GM15510 (cell line): ENCODE measurements around the gene VPS8.

ENCODE experiments used
- POLR2A ChIP-seq: IDR thresholded peaks from 3 replicates; pipeline ENCODE4 v1.6.1; 2011; ENCODE audit warnings: borderline replicate concordance; ENCODE audit not compliant: insufficient read length; ENCODE audit errors: extremely low read depth

Gene VPS8

GRCh38 chr3:185056908-185057307 lies 244.9 kb downstream of the VPS8 start:
- TF ChIP-seq POLR2A = no peak

- no peak for TF ChIP-seq POLR2A
Observed at GRCh38 chr3:185057829-185058228, 245.9 kb downstream of the VPS8 start.

- TF ChIP-seq POLR2A = no peak
Observed at GRCh38 chr3:185058796-185059195, 246.8 kb downstream of the VPS8 start.

- TF ChIP-seq POLR2A = no peak
Observed at GRCh38 chr3:185059766-185060165, 247.8 kb downstream of the VPS8 start.

- TF ChIP-seq POLR2A = no peak
Observed at GRCh38 chr3:185060655-185061054, 248.7 kb downstream of the VPS8 start.

- no peak for TF ChIP-seq POLR2A
Observed at GRCh38 chr3:185062191-185062590, 250.2 kb downstream of the VPS8 start.

GRCh38 chr3:185063431-185063830 lies 251.5 kb downstream of the VPS8 start:
- TF ChIP-seq POLR2A = no peak

GRCh38 chr3:185065059-185065458 lies 253.1 kb downstream of the VPS8 start:
- no peak for TF ChIP-seq POLR2A

- no peak for TF ChIP-seq POLR2A
Observed at GRCh38 chr3:185066251-185066650, 254.3 kb downstream of the VPS8 start.

GRCh38 chr3:185067173-185067572 lies 255.2 kb downstream of the VPS8 start:
- TF ChIP-seq POLR2A = no peak

GRCh38 chr3:185069037-185070030 lies 257.4 kb downstream of the VPS8 start:
- no peak for TF ChIP-seq POLR2A

- no peak for TF ChIP-seq POLR2A
Observed at GRCh38 chr3:185070491-185071286, 258.7 kb downstream of the VPS8 start.

GRCh38 chr3:185071287-185071800 lies 259.4 kb downstream of the VPS8 start:
- no peak for TF ChIP-seq POLR2A

- TF ChIP-seq POLR2A = no peak
Observed at GRCh38 chr3:185075547-185075946, 263.6 kb downstream of the VPS8 start.

- TF ChIP-seq POLR2A = no peak
Observed at GRCh38 chr3:185076219-185076618, 264.3 kb downstream of the VPS8 start.
